ENCODE measurements around the gene FAR2. TPM values are rescaled to one million over a fixed set of nuclear protein-coding genes. Genes with fewer than 3 reads are reported as not detected.

FAR2 gene
- total and polyA plus RNA-seq, 2 donors (not counting 3 experiments of a cell fraction or from before 2014, with no cell fraction given) = 32.3 to 61.7 TPM

DNA sequence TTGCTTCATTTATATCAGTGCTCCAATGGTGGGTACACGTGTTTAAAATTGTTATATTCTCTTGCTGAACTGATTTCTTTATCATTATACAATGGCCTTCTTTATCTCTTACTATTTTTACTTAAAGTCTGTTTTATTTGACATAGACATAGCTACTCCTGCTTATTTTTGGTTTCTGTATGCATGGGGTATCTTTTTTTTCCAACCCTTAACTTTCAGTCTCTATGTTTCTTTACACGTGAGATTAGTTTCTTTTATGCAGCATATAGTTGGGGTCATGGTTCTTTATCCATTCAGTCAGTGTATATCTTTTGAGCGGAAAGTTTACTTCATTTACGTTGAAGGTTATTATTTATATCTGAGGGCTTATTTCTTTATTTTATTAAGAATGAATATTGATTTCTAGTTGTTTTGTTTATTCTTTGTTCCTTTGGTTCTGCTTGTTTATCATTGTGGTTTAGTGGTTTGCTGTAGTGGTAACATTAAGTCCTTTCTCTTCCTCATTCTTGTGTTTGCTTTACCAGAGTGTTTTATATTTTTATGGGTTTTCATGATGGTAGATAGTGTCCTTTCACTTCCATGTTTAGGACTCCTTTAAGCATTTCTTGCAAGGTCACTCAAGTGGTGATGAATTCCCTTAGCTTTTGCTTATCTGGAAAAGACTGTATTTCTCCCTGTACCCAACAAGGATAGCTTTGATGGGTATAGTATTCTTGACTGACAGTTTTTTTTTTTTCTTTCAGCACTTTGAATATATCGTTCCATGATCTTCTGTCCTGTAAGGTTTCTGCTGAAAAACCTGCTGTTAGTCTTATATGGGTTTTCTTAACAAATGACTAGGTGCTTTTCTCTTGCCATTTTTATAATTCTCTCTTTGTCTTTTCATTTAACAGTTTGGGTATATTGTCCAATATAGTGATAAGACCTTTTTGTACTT, 38.3 kb upstream of the FAR2 start:
- H3K79me2 ChIP-seq (ENCODE audit: control insufficient read depth, insufficient read depth, low read length) = no peaks in the 10 kb centered on the region

More for the DNA sequence above, 38.3 kb upstream of the FAR2 start:
- no peak for TF ChIP-seq FOS (IDR thresholded peaks at IDR 0.05; ENCODE audit: borderline replicate concordance, insufficient read depth, low read length)
- no peak for TF ChIP-seq MYC (IDR thresholded peaks at IDR 0.05; ENCODE audit: low read depth, low read length)
- TF ChIP-seq, protein P1, sequence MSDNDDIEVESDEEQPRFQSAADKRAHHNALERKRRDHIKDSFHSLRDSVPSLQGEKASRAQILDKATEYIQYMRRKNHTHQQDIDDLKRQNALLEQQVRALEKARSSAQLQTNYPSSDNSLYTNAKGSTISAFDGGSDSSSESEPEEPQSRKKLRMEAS (IDR thresholded peaks at IDR 0.05; ENCODE audit: insufficient read depth, insufficient read length) = no peak
- no peak for TF ChIP-seq EZH2 (IDR thresholded peaks at IDR 0.05; ENCODE audit: borderline replicate concordance, low read depth, low read length, severe bottlenecking)
- TF ChIP-seq POLR2A (IDR thresholded peaks at IDR 0.05; ENCODE audit: low read depth, low read length) = no peak
- TF ChIP-seq, protein P2, sequence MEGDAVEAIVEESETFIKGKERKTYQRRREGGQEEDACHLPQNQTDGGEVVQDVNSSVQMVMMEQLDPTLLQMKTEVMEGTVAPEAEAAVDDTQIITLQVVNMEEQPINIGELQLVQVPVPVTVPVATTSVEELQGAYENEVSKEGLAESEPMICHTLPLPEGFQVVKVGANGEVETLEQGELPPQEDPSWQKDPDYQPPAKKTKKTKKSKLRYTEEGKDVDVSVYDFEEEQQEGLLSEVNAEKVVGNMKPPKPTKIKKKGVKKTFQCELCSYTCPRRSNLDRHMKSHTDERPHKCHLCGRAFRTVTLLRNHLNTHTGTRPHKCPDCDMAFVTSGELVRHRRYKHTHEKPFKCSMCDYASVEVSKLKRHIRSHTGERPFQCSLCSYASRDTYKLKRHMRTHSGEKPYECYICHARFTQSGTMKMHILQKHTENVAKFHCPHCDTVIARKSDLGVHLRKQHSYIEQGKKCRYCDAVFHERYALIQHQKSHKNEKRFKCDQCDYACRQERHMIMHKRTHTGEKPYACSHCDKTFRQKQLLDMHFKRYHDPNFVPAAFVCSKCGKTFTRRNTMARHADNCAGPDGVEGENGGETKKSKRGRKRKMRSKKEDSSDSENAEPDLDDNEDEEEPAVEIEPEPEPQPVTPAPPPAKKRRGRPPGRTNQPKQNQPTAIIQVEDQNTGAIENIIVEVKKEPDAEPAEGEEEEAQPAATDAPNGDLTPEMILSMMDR (IDR thresholded peaks at IDR 0.05; ENCODE audit: extremely low read depth in 1 of 2, insufficient read depth in 1 of 2, low read depth in 1 of 2, low read length in 2 of 2) = no peak
- TF ChIP-seq JUN (IDR thresholded peaks at IDR 0.05; ENCODE audit: borderline replicate concordance, insufficient read depth, insufficient read length, low read depth) = no peak
- no peak for TF ChIP-seq GATA2 (IDR thresholded peaks at IDR 0.05; ENCODE audit: insufficient read depth, insufficient read length, low read depth, low read length)
- no peak for TF ChIP-seq POLR2AphosphoS5 (IDR thresholded peaks at IDR 0.05; ENCODE audit: insufficient read depth, low read depth, low read length)
- FAIRE-seq (no peak), DNase-seq (ENCODE audit: low read depth, low spot score) (no peak)
- no peaks in the 10 kb centered on the region for H3K9me1 ChIP-seq (replicated peaks; ENCODE audit: control insufficient read depth, extremely low read depth, insufficient read depth, low read length)
- no peak overlapping the region for H3K9ac ChIP-seq (replicated peaks; ENCODE audit: extremely low read depth, insufficient read depth, low read length)
- H2AFZ ChIP-seq (ENCODE audit: low read depth, low read length) = no peak overlapping the region
- no peaks in the 10 kb centered on the region for H3K9me3 ChIP-seq (replicated peaks; ENCODE audit: control insufficient read depth, insufficient read depth, low read length)
- H3K36me3 ChIP-seq (ENCODE audit: control insufficient read depth in 2 of 2, extremely low read depth in 1 of 2, insufficient read depth in 2 of 2, low read length in 2 of 2) = no peaks in the 10 kb centered on the region
- no peaks in the 10 kb centered on the region for H3K4me1 ChIP-seq (ENCODE audit: control insufficient read depth, extremely low read depth, insufficient read depth, low read length)
- H3K4me2 ChIP-seq (ENCODE audit: insufficient read depth, low read length) = no peak overlapping the region
- peaks cover 5 to 10% of the 10 kb centered on the region in 2 experiments for H3K27me3 ChIP-seq (ENCODE audit: control insufficient read depth in 2 of 2, insufficient read depth in 2 of 2, low read length in 2 of 2)
- POLR2A ChIA-PET = no interaction called here
- no peak overlapping the region for H3K27ac ChIP-seq (ENCODE audit: insufficient read depth, low read depth, low read length)
- dilution Hi-C loops (cut with MboI; ENCODE audit: extremely low pct_ligation_motif_present, low sequenced_read_pairs) = no loop called here
- intact Hi-C loops (cut with micrococcal nuclease) = no loop called here
- CTCF ChIA-PET = interaction anchor here (1.0 kb wide), 1 partner anchor 23 kb away, joined by 3 read pairs; no protein-coding TSS in a partner anchor
- no peak overlapping the region for H3K4me3 ChIP-seq (replicated peaks in 1 of 3; ENCODE audit: insufficient read depth in 1 of 3, low read depth in 1 of 3, low read length in 3 of 3)
- no peaks in the 10 kb centered on the region for H4K20me1 ChIP-seq (replicated peaks; ENCODE audit: control insufficient read depth, extremely low read depth, insufficient read depth, low read length)
- BruUV-seq (replicated peaks) = no TSS peak

All from endothelial cell of umbilical vein (primary cell).